ENCODE results near the gene KANK2.
A peak's percentile ranks its signal among the peaks of the same experiment; 100 is the strongest.
"Not testable (repeated sequence)": the region's sequence is repeated elsewhere in the genome, so short reads cannot be mapped to it uniquely, and the experiment has no call there.

The KANK2 gene

DNA sequence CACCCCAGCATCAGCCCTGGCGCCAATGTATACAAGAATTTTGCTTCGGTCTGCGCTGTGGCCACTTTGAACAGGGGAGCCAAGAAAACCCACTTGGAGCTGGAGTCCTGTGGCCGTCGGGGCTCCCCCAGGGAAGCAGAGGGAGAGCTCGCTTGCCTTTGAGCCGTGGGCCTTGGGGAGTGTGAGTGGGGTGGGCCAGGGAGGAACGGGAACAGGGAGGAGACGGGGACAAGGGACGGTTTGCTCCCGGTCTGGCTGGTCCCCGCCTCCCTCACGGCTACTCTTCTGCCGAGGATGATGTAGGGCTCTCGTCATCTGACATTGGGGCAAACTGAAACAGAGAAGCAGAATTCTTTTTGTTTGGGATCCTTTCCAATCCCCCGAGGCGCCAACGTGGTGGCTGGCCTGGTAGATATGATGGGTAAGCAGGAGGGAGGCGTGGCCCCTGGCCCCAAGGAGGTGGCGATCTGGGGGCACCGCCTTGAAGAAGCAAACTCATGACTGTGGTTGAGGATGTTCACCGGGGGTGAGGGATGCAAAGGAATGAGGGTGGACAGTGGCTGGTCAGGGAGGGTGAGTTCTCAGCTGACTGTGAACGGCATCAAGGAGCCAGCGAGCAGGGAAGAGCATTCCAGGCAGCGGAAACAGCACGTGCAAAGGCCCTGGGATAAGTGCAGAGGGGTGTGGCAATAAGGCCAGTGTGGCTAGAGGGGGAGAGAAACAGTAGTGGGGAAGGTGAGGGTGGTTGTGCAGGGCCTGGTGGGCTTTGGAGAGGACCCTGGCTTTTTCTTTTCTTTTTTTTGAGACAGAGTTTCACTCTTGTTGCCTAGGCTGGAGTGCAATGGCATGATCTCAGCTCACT is 30.8 kb downstream of the KANK2 start:
- DNase-seq (ENCODE audit: low read depth in 2 of 2): peak; percentile 28 to 80
- H3K4me3 ChIP-seq (replicated peaks in 1 of 2; ENCODE audit: low read depth in 2 of 2, low read length in 2 of 2): no peak overlapping the region
- TF ChIP-seq, protein P1, sequence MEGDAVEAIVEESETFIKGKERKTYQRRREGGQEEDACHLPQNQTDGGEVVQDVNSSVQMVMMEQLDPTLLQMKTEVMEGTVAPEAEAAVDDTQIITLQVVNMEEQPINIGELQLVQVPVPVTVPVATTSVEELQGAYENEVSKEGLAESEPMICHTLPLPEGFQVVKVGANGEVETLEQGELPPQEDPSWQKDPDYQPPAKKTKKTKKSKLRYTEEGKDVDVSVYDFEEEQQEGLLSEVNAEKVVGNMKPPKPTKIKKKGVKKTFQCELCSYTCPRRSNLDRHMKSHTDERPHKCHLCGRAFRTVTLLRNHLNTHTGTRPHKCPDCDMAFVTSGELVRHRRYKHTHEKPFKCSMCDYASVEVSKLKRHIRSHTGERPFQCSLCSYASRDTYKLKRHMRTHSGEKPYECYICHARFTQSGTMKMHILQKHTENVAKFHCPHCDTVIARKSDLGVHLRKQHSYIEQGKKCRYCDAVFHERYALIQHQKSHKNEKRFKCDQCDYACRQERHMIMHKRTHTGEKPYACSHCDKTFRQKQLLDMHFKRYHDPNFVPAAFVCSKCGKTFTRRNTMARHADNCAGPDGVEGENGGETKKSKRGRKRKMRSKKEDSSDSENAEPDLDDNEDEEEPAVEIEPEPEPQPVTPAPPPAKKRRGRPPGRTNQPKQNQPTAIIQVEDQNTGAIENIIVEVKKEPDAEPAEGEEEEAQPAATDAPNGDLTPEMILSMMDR (IDR thresholded peaks at IDR 0.05; ENCODE audit: low read depth, low read length): no peak

DNA sequence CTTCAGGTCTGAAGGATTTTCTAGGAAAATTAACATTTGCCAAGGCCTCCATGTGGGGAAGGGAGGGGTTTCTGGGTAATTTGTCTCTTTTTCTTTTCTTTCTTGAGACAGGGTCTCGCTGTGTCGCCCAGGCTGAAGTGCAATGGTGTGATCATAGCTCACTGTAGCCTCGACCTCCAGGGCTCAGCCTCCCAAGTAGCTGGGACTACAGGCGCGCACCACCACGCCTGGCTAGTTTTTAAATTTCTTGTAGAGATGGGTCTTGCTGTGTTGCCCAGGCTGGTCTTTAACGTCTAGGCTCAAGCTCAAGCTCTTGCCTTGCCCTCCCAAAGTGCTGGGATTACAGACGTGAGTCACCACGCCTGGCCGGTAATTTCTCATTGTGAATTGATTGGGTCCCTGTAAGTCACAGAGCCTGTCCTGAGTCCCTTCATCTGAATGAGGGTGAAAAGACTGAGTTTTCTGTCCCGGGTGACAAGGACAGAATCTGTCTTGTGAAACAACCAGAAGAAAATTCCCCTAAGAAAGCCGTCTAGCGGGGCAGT is 31.8 kb downstream of the KANK2 start:
- TF ChIP-seq, protein P1 (IDR thresholded peaks at IDR 0.05; ENCODE audit: low read depth, low read length): no peak
- DNase-seq (ENCODE audit: low read depth in 2 of 2): peak; percentile 49 to 65
- peak overlapping the region in 1 of 2 donors; percentile 2 for H3K4me3 ChIP-seq (replicated peaks in 1 of 2; ENCODE audit: low read depth in 2 of 2, low read length in 2 of 2)

DNA sequence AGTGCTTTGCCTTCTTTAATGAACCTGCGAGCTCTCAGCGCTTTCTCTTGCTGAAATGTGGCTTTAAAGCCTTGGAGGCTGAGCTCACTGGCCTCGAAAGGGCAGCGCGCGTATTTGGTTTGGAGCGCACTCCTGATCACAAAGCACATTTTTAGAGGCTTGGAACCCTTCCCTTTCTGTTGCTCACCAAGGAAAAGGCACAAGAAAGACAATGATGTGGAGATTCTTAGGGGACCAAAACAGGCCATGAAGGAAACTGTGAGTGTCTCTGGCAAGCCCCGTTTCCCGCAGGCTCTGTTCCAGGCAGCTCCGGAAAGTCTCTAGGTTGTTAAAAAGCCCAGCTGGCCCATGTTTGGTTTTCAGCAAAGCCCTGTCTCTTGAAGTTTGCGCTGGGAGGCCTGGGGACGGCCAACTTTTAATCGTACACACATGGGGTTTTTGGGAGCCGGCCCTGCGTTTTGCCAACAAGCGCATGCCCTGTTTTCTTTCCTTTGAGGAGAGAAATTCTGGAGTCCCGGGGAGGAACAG is 32.4 kb downstream of the KANK2 start:
- peak; percentile 95 to 99 for DNase-seq (ENCODE audit: low read depth in 2 of 2)

DNA sequence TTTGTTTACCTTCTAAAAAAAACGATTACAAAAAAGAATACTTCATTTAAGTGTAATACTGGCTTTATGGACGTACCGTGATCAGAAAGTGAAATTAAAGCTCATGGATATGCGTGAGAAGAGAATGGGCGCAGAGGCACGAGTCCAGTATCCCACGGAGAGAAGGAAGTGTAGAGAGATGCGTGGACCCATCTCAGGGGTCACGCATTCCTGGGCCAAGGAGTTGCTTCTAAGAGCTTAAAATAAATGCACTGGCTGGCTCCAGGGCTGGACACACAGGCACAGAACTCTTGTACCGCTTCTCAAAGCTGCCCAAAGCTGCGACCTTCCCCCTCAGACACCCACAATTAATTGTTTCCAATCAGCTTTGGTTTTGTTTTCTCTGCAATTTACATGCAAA is 33.0 kb downstream of the KANK2 start:
- H3K4me3 ChIP-seq (replicated peaks in 1 of 2; ENCODE audit: low read depth in 2 of 2, low read length in 2 of 2): peak overlapping the region in 1 of 2 donors; percentile 6
- DNase-seq (ENCODE audit: low read depth in 2 of 2): peak in 1 of 2 donors; percentile 43
- TF ChIP-seq, protein P1 (IDR thresholded peaks at IDR 0.05; ENCODE audit: low read depth, low read length): no peak

More for the DNA sequence above, 32.4 kb downstream of the KANK2 start:
- peak overlapping the region in 1 of 2 donors; percentile 2 for H3K4me3 ChIP-seq (replicated peaks in 1 of 2; ENCODE audit: low read depth in 2 of 2, low read length in 2 of 2)
- TF ChIP-seq, protein P1 (IDR thresholded peaks at IDR 0.05; ENCODE audit: low read depth, low read length): no peak

DNA sequence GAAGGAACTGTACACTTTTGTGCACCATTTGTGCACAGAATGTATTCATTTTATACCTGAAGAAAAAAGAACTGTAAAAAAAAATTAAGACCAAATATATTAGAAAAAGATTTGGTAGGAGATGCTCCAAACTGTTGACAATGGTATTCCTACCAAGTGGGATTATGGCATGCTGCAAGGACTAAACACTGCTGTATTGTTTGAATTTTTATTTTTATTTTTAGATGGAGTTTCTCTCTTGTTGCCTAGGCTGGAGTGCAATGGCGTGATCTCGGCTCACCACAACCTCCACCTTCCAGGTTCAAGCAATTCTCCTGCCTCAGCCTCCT is 36.9 kb downstream of the KANK2 start:
- not testable (repeated sequence) for H3K4me3 ChIP-seq (replicated peaks in 1 of 2; ENCODE audit: low read depth in 2 of 2, low read length in 2 of 2); DNase-seq (ENCODE audit: low read depth in 2 of 2)

DNA sequence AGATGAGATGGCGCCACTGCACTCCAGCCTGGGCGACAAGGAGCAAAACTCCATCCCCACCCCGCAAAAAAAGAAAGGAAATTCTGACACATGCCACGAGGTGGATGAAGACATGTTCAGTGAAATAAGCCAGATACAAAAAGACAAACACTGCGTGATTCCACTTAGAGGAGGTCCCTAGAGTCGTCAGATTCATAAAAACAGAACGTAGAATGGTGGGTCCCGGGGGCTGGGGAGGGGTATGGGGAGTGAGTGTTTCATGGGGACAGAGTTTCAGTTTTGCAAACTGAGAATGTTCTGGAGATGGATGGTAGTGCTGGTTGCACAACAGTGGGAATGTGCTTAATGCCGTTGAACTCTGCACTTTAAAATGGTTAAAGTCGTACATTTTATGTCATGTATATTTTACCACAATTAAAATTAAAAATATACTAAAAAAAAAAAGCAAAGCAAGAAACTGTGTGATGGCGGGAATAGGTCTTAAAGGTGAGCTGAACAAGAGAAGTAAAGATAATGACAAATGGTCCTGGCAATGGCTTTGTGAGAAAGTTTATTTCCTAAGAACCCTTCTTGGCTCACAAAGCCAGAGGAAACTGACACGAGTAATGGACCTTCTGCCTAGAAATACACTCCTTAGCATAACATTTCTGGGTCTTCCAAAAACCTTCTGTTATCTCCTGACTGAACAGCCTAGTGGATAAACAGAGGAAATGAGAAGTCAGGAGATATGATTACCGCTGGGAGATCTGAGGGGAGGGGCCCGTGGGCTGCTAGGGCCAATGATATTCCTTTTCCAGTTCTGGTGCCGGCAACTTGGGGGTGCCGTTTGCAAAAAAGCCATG is 37.5 kb downstream of the KANK2 start:
- TF ChIP-seq, protein P1 (IDR thresholded peaks at IDR 0.05; ENCODE audit: low read depth, low read length): no peak
- no peak overlapping the region for H3K4me3 ChIP-seq (replicated peaks in 1 of 2; ENCODE audit: low read depth in 2 of 2, low read length in 2 of 2)
- DNase-seq (ENCODE audit: low read depth in 2 of 2): peak in 1 of 2 donors; percentile 87

All from cardiac fibroblast (primary cell).